ENCODE measurements around the gene NEGR1.

The NEGR1 gene

DNA sequence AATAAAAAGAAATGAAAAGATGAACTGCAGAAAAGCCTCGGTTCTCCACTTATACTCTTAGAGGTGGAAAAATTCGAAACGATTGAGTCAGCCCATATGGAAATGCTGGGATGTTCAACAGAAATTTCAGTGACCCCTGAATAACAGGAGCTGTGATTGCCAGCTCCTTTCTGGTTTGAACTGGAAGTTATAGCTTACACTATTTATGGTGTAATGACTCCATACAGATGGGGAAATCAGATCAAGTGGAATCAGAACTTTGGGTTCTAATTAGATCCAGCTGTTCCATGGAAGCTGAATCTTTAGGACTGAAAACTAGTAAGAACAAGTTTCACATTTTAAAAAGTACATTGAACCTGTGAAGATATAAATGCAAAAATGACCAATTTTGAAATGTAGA, 632.2 kb downstream of the NEGR1 start:
- Histone ChIP-seq H3K9me3 (ENCODE audit: control insufficient read depth in 2 of 2, low read length in 2 of 2) (no peaks in the 10 kb centered on the region), H3K36me3 (ENCODE audit: control insufficient read depth in 2 of 2, insufficient read depth in 2 of 2, low read length in 2 of 2) (no peaks in the 10 kb centered on the region), H3K27me3 (ENCODE audit: control insufficient read depth in 1 of 2, insufficient read depth in 2 of 2, low read length in 2 of 2) (no peaks in the 10 kb centered on the region), H3K4me1 (ENCODE audit: control insufficient read depth, insufficient read depth, low read length) (no peaks in the 10 kb centered on the region), H3K9ac (ENCODE audit: low read length in 2 of 2) (no peak overlapping the region), H3K27ac (ENCODE audit: low read length) (no peak overlapping the region), H3K4me3 (ENCODE audit: low read length in 2 of 2) (no peak overlapping the region)

DNA sequence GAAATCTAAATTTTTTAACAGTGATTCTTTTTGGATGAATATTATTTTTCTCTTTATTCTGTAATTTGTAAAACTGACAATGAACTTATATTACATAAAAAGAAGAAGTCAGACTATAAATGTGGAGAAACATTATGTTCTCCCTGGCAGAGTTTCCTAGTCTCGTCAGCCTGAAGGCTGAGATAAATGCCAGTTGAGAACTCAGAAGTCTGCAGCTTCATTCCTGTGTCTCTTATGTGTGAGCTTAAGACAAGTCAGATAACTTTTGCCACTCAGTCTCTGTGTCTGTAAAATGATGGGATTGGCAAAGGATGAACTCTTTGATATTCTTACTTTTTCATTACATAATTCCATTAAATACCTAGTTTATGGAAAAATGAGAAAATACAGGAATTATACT, 632.7 kb downstream of the NEGR1 start:
- H3K36me3 ChIP-seq (ENCODE audit: control insufficient read depth in 2 of 2, insufficient read depth in 2 of 2, low read length in 2 of 2): no peaks in the 10 kb centered on the region
- no peak overlapping the region for H3K4me3 ChIP-seq (ENCODE audit: low read length in 2 of 2)
- H3K9me3 ChIP-seq (ENCODE audit: control insufficient read depth in 2 of 2, low read length in 2 of 2): no peaks in the 10 kb centered on the region
- H3K4me1 ChIP-seq (ENCODE audit: control insufficient read depth, insufficient read depth, low read length): no peaks in the 10 kb centered on the region
- H3K27me3 ChIP-seq (ENCODE audit: control insufficient read depth in 1 of 2, insufficient read depth in 2 of 2, low read length in 2 of 2): no peaks in the 10 kb centered on the region
- H3K9ac ChIP-seq (ENCODE audit: low read length in 2 of 2): no peak overlapping the region
- H3K27ac ChIP-seq (ENCODE audit: low read length): no peak overlapping the region

DNA sequence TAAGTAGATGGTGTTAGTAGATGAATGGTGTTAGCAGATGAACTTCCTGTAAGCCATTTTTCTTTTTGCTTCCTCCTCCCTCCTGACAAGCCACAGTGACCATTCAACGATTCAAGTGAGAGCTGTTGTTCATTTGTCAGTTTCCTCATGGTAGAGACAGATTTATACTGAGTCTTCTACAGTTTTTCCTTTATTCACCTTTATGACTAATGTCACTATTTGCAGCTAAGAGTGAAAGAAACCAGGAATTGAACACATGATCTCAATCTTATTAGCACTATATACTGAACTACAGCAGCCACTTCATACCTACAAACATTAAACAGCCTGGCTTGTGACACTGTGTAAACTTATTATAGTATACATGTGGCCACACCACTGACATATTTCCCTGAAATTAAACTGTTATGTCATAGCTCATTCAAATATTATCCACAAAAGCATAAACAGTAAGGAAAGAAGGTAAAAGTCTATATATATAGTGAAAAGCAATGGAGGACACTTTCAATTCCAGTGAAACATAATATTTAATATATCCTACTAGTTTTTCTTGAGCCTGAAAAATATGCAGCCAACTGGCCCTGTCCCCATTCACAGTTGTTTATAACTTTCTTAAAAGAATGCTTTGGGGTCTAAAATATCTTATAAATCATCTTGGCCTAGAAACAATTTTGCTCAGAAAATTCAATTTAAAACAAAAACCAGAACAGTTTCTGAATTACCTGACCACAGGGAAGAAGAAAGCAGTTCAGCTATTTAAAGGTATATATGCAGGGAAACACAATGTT, 634.6 kb downstream of the NEGR1 start:
- Histone ChIP-seq H3K27ac (ENCODE audit: low read length) (no peak overlapping the region), H3K9ac (ENCODE audit: low read length in 2 of 2) (no peak overlapping the region), H3K4me1 (ENCODE audit: control insufficient read depth, insufficient read depth, low read length) (no peaks in the 10 kb centered on the region), H3K36me3 (ENCODE audit: control insufficient read depth in 2 of 2, insufficient read depth in 2 of 2, low read length in 2 of 2) (no peaks in the 10 kb centered on the region), H3K27me3 (ENCODE audit: control insufficient read depth in 1 of 2, insufficient read depth in 2 of 2, low read length in 2 of 2) (no peaks in the 10 kb centered on the region), H3K4me3 (ENCODE audit: low read length in 2 of 2) (no peak overlapping the region), H3K9me3 (ENCODE audit: control insufficient read depth in 2 of 2, low read length in 2 of 2) (no peaks in the 10 kb centered on the region)

- H3K9ac ChIP-seq (ENCODE audit: low read length in 2 of 2): no peak overlapping the region
- no peaks in the 10 kb centered on the region for H3K9me3 ChIP-seq (ENCODE audit: control insufficient read depth in 2 of 2, low read length in 2 of 2)
- no peaks in the 10 kb centered on the region for H3K27me3 ChIP-seq (ENCODE audit: control insufficient read depth in 1 of 2, insufficient read depth in 2 of 2, low read length in 2 of 2)
- H3K4me3 ChIP-seq (ENCODE audit: low read length in 2 of 2): no peak overlapping the region
- H3K4me1 ChIP-seq (ENCODE audit: control insufficient read depth, insufficient read depth, low read length): no peaks in the 10 kb centered on the region
- no peak overlapping the region for H3K27ac ChIP-seq (ENCODE audit: low read length)
- H3K36me3 ChIP-seq (ENCODE audit: control insufficient read depth in 2 of 2, insufficient read depth in 2 of 2, low read length in 2 of 2): no peaks in the 10 kb centered on the region
These were observed 637.3 kb downstream of the NEGR1 start for GRCh38 chr1:71645015-71645414.

DNA sequence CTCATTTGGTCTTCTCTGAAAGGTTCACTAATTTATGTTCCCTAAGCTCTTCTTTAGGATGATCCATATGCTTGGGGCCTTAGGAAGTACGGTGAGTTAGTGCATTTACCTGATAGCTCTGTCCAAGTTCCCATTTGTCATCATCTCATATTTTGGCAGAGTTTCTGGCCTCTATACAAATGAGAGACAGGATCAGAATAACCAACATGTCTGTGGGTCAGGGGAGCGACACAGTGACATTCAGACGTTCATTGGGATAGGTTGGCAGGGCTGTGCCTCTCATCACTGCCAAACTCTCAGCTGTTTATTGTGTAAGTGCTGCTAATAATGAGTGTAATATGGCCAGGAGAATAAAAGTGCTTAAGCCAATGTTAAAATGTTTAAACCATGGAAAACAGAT, 640.4 kb downstream of the NEGR1 start:
- no peak overlapping the region for H3K27ac ChIP-seq (ENCODE audit: low read length)
- H3K27me3 ChIP-seq (ENCODE audit: control insufficient read depth in 1 of 2, insufficient read depth in 2 of 2, low read length in 2 of 2): no peaks in the 10 kb centered on the region
- no peak overlapping the region for H3K4me3 ChIP-seq (ENCODE audit: low read length in 2 of 2)
- no peaks in the 10 kb centered on the region for H3K9me3 ChIP-seq (ENCODE audit: control insufficient read depth in 2 of 2, low read length in 2 of 2)
- H3K36me3 ChIP-seq (ENCODE audit: control insufficient read depth in 2 of 2, insufficient read depth in 2 of 2, low read length in 2 of 2): no peaks in the 10 kb centered on the region
- H3K4me1 ChIP-seq (ENCODE audit: control insufficient read depth, insufficient read depth, low read length): no peaks in the 10 kb centered on the region
- no peak overlapping the region for H3K9ac ChIP-seq (ENCODE audit: low read length in 2 of 2)

DNA sequence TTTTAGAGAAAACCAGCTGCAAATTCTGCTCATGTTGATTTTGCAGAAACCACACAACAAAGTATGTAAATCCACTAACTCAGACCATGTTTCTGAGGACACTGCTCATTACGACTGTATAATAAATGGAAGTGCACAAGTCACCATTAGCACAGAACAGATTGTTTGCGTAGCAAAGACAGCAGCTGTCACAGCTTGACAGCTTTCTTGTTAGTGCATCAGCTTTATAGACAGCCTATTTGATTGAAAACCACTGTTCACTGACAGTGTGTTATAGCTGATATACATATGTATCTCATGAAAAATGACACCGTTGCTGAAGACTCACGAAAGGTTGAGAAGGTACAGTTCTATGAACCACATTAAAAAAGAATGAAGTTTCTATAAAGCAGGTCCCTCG, 641.3 kb downstream of the NEGR1 start:
- no peaks in the 10 kb centered on the region for H3K27me3 ChIP-seq (ENCODE audit: control insufficient read depth in 1 of 2, insufficient read depth in 2 of 2, low read length in 2 of 2)
- no peak overlapping the region for H3K4me3 ChIP-seq (ENCODE audit: low read length in 2 of 2)
- no peak overlapping the region for H3K27ac ChIP-seq (ENCODE audit: low read length)
- no peaks in the 10 kb centered on the region for H3K4me1 ChIP-seq (ENCODE audit: control insufficient read depth, insufficient read depth, low read length)
- H3K36me3 ChIP-seq (ENCODE audit: control insufficient read depth in 2 of 2, insufficient read depth in 2 of 2, low read length in 2 of 2): no peaks in the 10 kb centered on the region
- no peak overlapping the region for H3K9ac ChIP-seq (ENCODE audit: low read length in 2 of 2)
- no peaks in the 10 kb centered on the region for H3K9me3 ChIP-seq (ENCODE audit: control insufficient read depth in 2 of 2, low read length in 2 of 2)

DNA sequence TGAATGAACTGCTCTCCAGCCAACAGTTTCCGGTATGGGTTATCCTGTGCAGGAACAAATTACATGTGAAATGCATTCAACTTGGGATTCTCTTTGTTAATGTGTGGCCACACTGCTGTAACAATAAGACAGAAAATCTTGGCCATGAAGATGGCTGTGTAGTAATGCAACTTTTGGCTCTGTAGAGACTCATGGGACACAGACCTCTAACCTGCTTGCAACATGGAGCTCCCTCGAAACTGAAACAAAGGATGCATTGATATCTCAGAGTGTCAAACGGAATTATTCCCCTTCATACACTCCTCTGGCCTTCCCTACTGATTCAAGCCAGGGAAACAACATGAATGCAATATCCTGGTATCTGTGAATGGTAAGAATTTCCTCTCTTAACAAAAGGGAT, 642.2 kb downstream of the NEGR1 start:
- no peaks in the 10 kb centered on the region for H3K36me3 ChIP-seq (ENCODE audit: control insufficient read depth in 2 of 2, insufficient read depth in 2 of 2, low read length in 2 of 2)
- no peaks in the 10 kb centered on the region for H3K27me3 ChIP-seq (ENCODE audit: control insufficient read depth in 1 of 2, insufficient read depth in 2 of 2, low read length in 2 of 2)
- H3K27ac ChIP-seq (ENCODE audit: low read length): no peak overlapping the region

GRCh38 chr1:71638081-71638766, 644.1 kb downstream of the NEGR1 start:
- no peaks in the 10 kb centered on the region for H3K36me3 ChIP-seq (ENCODE audit: control insufficient read depth in 2 of 2, insufficient read depth in 2 of 2, low read length in 2 of 2)
- no peak overlapping the region for H3K4me3 ChIP-seq (ENCODE audit: low read length in 2 of 2)
- no peaks in the 10 kb centered on the region for H3K27me3 ChIP-seq (ENCODE audit: control insufficient read depth in 1 of 2, insufficient read depth in 2 of 2, low read length in 2 of 2)
- H3K9me3 ChIP-seq (ENCODE audit: control insufficient read depth in 2 of 2, low read length in 2 of 2): peaks cover 0 to 4% of the 10 kb centered on the region in 2 donors
- H3K9ac ChIP-seq (ENCODE audit: low read length in 2 of 2): no peak overlapping the region
- no peak overlapping the region for H3K27ac ChIP-seq (ENCODE audit: low read length)
- H3K4me1 ChIP-seq (ENCODE audit: control insufficient read depth, insufficient read depth, low read length): no peaks in the 10 kb centered on the region

More for the DNA sequence above, 642.2 kb downstream of the NEGR1 start:
- Histone ChIP-seq H3K9ac (ENCODE audit: low read length in 2 of 2) (no peak overlapping the region), H3K9me3 (ENCODE audit: control insufficient read depth in 2 of 2, low read length in 2 of 2) (peaks cover 0 to 3% of the 10 kb centered on the region in 2 donors), H3K4me3 (ENCODE audit: low read length in 2 of 2) (no peak overlapping the region), H3K4me1 (ENCODE audit: control insufficient read depth, insufficient read depth, low read length) (no peaks in the 10 kb centered on the region)

GRCh38 chr1:71635568-71635967, 646.8 kb downstream of the NEGR1 start:
- Histone ChIP-seq H3K36me3 (ENCODE audit: control insufficient read depth in 2 of 2, insufficient read depth in 2 of 2, low read length in 2 of 2) (no peaks in the 10 kb centered on the region), H3K4me1 (ENCODE audit: control insufficient read depth, insufficient read depth, low read length) (no peaks in the 10 kb centered on the region), H3K27ac (ENCODE audit: low read length) (no peak overlapping the region), H3K9ac (ENCODE audit: low read length in 2 of 2) (no peak overlapping the region), H3K27me3 (ENCODE audit: control insufficient read depth in 1 of 2, insufficient read depth in 2 of 2, low read length in 2 of 2) (no peaks in the 10 kb centered on the region), H3K9me3 (ENCODE audit: control insufficient read depth in 2 of 2, low read length in 2 of 2) (peaks cover 0 to 4% of the 10 kb centered on the region in 2 donors), H3K4me3 (ENCODE audit: low read length in 2 of 2) (no peak overlapping the region)

GRCh38 chr1:71634159-71634558, 648.2 kb downstream of the NEGR1 start:
- H3K36me3 ChIP-seq (ENCODE audit: control insufficient read depth in 2 of 2, insufficient read depth in 2 of 2, low read length in 2 of 2): no peaks in the 10 kb centered on the region
- H3K27me3 ChIP-seq (ENCODE audit: control insufficient read depth in 1 of 2, insufficient read depth in 2 of 2, low read length in 2 of 2): no peaks in the 10 kb centered on the region
- H3K4me1 ChIP-seq (ENCODE audit: control insufficient read depth, insufficient read depth, low read length): no peaks in the 10 kb centered on the region
- peaks cover 0 to 4% of the 10 kb centered on the region in 2 donors for H3K9me3 ChIP-seq (ENCODE audit: control insufficient read depth in 2 of 2, low read length in 2 of 2)
- H3K4me3 ChIP-seq (ENCODE audit: low read length in 2 of 2): no peak overlapping the region
- H3K27ac ChIP-seq (ENCODE audit: low read length): no peak overlapping the region
- H3K9ac ChIP-seq (ENCODE audit: low read length in 2 of 2): no peak overlapping the region

DNA sequence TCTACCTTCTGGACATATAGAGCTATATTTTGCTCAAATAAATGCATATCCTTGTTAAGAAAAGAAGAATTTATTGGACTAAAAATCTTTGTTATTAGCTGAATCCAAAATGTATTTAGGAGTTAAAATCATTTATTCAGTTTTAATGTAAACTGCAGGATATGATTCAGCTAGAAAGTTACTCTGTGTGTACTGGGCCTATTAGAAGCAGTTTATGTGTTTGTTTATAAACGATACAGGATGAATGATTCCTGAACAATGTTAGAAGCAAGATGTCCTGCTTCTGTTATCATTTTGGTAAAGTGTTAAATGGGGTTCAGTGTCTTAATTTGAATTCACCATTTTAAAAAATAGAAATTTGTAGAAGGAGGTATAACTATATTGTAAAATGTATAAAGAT, 652.3 kb downstream of the NEGR1 start:
- Histone ChIP-seq H3K4me3 (ENCODE audit: low read length in 2 of 2) (no peak overlapping the region), H3K27me3 (ENCODE audit: control insufficient read depth in 1 of 2, insufficient read depth in 2 of 2, low read length in 2 of 2) (no peaks in the 10 kb centered on the region)

More for the DNA sequence above, 652.3 kb downstream of the NEGR1 start:
- Histone ChIP-seq H3K36me3 (ENCODE audit: control insufficient read depth in 2 of 2, insufficient read depth in 2 of 2, low read length in 2 of 2) (no peaks in the 10 kb centered on the region), H3K27ac (ENCODE audit: low read length) (no peak overlapping the region), H3K9me3 (ENCODE audit: control insufficient read depth in 2 of 2, low read length in 2 of 2) (peaks cover 0 to under 1% of the 10 kb centered on the region in 2 donors), H3K9ac (ENCODE audit: low read length in 2 of 2) (no peak overlapping the region), H3K4me1 (ENCODE audit: control insufficient read depth, insufficient read depth, low read length) (no peaks in the 10 kb centered on the region)

Measured in stomach smooth muscle (tissue), 2 donors.